ENCODE data around the gene SMIM36.

Gene SMIM36

DNA sequence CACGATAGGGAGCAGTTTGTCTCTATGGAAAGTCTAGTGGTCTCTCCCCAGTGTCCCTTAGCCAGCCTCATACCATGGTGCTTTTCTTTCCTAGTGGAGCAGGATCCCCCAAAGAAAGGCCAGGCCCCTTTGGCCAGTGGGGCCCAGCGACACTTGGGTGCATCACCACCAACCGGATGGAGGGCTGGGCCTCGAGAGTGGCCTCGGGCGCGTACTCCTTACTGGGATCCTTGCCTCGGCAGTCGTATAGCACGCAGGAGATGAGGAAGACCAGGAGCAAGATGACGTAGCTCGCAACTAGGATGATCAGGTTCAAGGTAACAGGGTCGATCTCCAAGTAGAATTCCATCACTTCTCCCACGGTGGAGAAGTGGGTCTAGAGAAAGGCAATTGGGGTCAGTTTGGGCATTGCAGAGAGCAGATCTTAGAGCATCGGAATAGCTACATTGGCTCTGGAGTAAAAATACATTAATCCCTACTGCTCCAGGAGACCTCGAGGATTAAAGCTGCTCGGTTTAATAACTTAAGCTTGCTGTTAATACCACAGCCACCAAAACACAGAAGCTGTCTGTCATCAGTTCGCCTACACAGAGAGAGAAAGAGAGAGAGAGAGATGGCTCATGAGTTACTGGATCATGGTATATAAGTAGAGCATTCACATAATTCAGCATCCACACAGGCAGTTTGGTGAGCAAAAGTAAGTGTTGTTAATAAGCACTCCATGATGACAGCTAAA is at the start of gene SMIM36:
TSS of gene SMIM36 (minus strand) at position 467 of the 736 bp plus-strand sequence.
- CTCF ChIA-PET = interaction anchor here (1.0 to 7.2 kb wide), 4 partner anchors 12 to 154 kb away, joined by 3 to 56 read pairs (median 28); no protein-coding TSS in a partner anchor
- POLR2A ChIA-PET = no interaction called here
- TF ChIP-seq, protein P1, sequence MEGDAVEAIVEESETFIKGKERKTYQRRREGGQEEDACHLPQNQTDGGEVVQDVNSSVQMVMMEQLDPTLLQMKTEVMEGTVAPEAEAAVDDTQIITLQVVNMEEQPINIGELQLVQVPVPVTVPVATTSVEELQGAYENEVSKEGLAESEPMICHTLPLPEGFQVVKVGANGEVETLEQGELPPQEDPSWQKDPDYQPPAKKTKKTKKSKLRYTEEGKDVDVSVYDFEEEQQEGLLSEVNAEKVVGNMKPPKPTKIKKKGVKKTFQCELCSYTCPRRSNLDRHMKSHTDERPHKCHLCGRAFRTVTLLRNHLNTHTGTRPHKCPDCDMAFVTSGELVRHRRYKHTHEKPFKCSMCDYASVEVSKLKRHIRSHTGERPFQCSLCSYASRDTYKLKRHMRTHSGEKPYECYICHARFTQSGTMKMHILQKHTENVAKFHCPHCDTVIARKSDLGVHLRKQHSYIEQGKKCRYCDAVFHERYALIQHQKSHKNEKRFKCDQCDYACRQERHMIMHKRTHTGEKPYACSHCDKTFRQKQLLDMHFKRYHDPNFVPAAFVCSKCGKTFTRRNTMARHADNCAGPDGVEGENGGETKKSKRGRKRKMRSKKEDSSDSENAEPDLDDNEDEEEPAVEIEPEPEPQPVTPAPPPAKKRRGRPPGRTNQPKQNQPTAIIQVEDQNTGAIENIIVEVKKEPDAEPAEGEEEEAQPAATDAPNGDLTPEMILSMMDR (IDR thresholded peaks at IDR 0.05; ENCODE audit: insufficient read depth, low read length, missing control alignments) = no peak
- H3K4me3 ChIP-seq (ENCODE audit: low read depth, low read length) = no peak within 1 kb of the TSS
- no peak for DNase-seq (ENCODE audit: low read depth, low spot score)

DNA sequence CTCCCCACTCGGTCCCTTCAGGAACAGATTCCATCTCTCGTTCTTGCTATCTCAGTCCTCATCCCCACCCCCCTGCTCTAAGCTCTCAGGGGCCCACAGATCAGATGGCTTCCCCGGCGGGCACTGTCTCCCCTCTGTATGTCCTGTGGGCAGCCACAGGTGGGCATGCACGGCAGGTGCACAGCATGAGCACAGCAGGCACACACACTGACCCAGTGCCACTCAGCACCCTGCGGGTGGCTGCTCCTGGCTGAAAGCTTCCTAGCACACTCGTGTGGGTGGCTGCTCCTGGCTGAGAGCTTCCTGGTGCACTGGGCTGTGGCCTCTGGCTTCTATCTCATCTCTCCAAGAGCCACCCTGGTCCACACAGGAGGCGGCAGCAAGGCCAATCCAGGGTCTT is 44.5 kb upstream of the SMIM36 start:
- POLR2A ChIA-PET = interaction anchor here (0.7 kb wide), 1 partner anchor 22 kb away, joined by 3 read pairs; no protein-coding TSS in a partner anchor
- CTCF ChIA-PET = interaction anchor here (1.0 kb wide), 1 partner anchor 46 kb away, joined by 3 read pairs; no protein-coding TSS in a partner anchor

DNA sequence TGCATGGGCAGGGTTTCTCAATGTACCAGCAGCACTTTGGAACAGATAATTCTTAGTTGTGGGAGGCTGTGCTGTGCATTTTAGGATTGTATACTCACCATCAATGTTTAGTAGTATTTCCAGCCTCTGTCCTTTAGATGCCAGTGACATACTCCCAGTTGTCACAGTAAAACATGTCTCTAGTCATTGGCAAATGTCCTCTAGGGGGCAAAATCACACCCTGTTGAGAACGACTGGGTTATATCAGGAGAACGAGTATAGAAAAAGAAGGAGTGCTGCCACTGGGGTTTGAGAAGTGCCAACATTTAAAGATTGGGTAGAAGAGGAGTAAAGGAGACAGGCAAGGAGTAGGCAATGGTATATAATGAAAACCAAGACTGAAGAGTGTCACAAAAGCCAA is 37.9 kb upstream of the SMIM36 start:
- POLR2A ChIA-PET = no interaction called here
- CTCF ChIA-PET = interaction anchor here (0.7 to 2.3 kb wide), 5 partner anchors 16 to 202 kb away, joined by 3 to 17 read pairs (median 3); no protein-coding TSS in a partner anchor
- TF ChIP-seq, protein P1 (IDR thresholded peaks at IDR 0.05; ENCODE audit: insufficient read depth, low read length, missing control alignments) = no peak
- DNase-seq (ENCODE audit: low read depth, low spot score) = no peak
- H3K4me3 ChIP-seq (ENCODE audit: low read depth, low read length) = no peak overlapping the region

More for the DNA sequence above, 44.5 kb upstream of the SMIM36 start:
- TF ChIP-seq, protein P1 (IDR thresholded peaks at IDR 0.05; ENCODE audit: insufficient read depth, low read length, missing control alignments) = no peak
- no peak overlapping the region for H3K4me3 ChIP-seq (ENCODE audit: low read depth, low read length)
- no peak for DNase-seq (ENCODE audit: low read depth, low spot score)

DNA sequence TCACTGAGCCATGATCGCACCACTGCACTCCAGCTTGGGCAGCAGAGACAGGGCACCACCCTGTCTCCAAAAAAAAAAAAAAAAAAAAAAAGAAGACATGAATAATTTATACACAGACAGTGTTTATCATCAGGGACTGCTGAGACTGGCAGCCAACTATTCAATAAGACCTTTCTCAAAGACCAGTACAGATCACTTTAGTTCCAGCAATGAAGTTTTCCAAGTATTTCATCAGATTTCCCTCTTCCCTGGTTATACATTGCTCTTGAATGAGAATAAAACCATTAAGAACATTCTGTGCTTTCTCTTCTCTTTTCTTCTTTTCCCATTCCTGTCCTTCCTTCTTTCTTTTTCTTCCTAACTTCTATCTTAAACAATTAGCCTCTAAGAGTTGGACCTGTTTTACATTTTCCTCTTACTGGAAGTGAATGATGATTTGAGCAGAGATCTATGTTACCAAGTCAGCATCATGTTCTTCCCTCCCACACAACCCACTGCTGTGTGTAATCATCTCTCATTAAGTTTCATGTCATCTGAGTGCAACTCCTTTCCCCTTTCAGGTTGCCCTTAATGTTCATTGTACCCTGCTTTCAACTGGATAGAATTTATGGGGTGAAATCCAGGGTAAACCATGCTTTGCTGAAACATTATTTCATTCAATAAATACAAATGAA is 35.9 kb upstream of the SMIM36 start:
- POLR2A ChIA-PET = no interaction called here
- CTCF ChIA-PET = interaction anchor here (1.0 to 2.3 kb wide), 4 partner anchors 20 to 59 kb away, joined by 3 to 17 read pairs (median 12); no protein-coding TSS in a partner anchor
- no peak overlapping the region for H3K4me3 ChIP-seq (ENCODE audit: low read depth, low read length)
- TF ChIP-seq, protein P1 (IDR thresholded peaks at IDR 0.05; ENCODE audit: insufficient read depth, low read length, missing control alignments) = no peak
- DNase-seq (ENCODE audit: low read depth, low spot score) = no peak

DNA sequence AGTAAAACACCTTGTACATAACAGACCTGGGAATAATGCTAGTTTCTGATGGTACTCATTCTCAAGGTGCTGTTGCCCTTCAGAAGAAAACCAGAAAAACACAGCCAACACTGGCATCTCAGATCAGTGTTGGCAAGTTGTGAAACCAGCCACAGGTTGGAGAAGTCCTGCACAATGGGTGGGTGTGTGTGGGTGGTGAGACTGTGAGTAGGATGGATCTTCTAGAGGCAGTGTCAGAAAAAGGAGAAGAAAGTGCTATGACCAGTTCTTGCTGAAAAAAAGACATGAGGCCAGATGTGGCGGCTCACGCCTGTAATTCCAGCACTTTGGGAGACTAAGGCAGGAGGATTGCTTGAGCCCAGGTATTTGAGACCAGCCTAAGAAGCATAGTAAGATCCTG is 35.2 kb upstream of the SMIM36 start:
- DNase-seq (ENCODE audit: low read depth, low spot score) = no peak
- ChIA-PET POLR2A (no interaction called here), CTCF (interaction anchor here (2.3 kb wide), 1 partner anchor 55 kb away, joined by 10 read pairs; no protein-coding TSS in a partner anchor)
- TF ChIP-seq, protein P1 (IDR thresholded peaks at IDR 0.05; ENCODE audit: insufficient read depth, low read length, missing control alignments) = no peak
- H3K4me3 ChIP-seq (ENCODE audit: low read depth, low read length) = no peak overlapping the region

DNA sequence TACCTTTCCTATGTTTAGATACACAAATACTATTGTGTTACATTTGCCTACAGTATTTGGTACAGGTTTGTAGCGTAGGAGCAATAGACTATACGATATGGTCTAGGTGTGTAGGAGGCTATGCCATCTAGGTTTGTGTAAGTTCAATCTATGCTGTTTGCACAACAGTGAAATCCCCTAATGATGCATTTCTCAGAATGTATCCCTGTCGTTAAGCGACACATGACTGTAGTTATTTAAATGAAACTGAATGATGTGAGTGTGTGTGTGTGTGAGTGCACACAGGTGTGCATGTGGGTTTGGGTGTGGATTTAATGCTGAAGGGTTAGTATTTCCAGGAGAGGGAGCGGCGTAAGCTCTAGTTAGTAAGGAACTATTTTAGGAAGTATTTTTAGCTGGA is 34.6 kb upstream of the SMIM36 start:
- DNase-seq (ENCODE audit: low read depth, low spot score) = no peak
- ChIA-PET POLR2A (no interaction called here), CTCF (interaction anchor here (0.6 to 2.3 kb wide), 2 partner anchors 31 to 56 kb away, joined by 3 to 10 read pairs; no protein-coding TSS in a partner anchor)
- no peak overlapping the region for H3K4me3 ChIP-seq (ENCODE audit: low read depth, low read length)
- TF ChIP-seq, protein P1 (IDR thresholded peaks at IDR 0.05; ENCODE audit: insufficient read depth, low read length, missing control alignments) = no peak
